Measurements from ENCODE around the gene BDKRB2.

The BDKRB2 gene

DNA sequence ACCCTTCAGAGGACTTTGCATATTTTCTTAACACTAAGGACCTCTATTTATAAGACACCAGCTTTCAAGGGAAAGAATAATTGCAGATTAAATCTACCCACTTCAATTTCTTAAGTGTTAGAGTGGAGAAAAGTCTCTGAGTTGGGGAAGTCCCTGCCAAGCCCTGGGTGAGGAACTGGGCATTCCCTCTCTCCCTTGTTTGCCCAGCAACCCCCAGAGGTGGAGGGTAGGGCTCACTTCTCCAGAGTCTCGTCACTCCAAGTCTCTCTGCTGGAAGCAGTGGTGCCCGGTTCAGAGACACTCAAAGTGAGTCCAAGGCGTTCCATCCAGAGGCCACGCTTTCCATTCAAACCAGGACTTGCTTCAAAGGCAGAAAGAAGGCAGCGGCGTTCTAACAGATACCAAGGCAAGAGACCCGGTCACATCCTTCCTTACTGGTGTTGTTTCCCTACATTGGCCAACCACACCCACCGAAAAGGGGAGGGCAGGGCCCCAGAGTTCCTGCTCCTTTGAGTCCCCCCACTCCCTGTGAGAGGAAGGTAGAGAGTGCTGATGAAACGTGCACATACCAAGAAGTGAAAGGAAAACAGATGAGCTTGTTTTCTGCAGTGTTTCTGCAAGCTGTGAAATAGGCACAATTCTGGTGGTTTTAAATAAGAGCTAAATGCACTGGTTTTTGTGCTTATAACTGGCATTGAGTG, 6.1 kb upstream of the BDKRB2 start:
- no peak for DNase-seq (ENCODE audit: low spot score)

DNA sequence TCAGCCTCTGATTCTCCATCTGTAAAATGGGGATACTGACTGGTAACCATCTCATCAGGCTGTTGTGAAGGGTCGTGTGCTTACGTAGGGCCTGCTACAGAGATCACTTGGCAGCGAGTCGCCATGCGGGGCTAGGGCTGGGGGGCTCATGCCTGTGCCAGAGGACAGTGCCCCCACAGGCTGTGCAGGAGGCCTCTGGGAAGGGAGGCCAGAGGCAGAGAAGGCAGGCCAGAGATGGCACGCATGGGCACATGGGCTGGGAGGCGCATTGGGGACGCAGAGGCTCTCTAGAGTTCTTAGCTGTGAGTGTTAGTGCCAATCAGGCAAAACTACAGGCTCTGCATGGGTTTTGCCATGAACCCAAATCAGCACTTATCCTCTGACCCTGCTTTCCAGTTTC, 3.5 kb upstream of the BDKRB2 start:
- DNase-seq (ENCODE audit: low spot score) = no peak

DNA sequence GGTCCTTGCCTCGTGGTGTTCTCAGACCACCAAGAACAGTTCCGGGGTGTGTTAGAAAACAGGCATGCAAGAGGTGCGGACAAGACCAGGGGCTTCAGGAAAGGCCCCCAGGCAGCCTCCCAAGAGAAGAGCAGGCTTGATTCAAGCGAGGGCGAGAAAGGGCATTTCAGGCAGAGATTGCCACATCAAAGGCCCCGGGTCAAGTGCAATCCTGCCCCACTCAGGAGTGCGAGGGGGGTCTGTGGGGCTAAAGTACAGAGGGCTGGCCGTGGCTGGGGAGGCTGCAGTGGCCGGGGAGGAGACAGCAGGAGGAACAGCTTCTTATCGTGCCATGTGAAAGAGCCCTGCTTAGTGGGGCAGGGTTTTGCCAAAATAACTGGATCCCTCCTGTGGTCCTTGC, 2.7 kb upstream of the BDKRB2 start:
- no peak for DNase-seq (ENCODE audit: low spot score)

DNA sequence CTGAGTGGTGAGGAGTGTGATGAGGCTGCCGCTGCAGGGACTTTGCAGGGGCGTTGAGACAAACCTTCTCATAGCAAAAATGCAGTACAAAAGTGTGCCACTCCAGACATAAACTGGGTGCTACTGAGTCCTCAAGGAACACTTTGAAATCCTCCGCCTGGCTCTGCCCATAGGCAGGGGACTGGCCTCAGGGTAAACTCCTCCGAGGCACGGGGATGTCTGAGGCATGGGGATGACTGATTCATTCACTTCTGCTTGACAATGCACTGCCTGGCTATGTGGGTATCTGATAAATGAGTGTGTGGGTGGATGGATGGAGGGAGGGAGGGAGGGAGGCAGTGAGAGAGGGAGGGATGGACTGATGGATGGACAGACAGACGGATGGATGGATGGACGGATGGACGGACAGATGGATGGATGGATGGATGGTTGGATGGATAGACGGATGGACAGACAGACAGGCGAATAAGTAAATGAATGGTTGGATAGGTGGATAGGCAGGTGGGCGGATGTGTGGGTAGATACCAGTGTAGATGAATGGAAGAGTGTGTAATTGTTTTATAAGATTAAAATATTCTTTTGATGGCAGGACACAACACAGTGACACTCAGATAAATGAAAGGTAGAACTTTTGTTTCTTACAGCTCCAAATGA, 2.1 kb upstream of the BDKRB2 start:
- DNase-seq (ENCODE audit: low spot score) = no peak

DNA sequence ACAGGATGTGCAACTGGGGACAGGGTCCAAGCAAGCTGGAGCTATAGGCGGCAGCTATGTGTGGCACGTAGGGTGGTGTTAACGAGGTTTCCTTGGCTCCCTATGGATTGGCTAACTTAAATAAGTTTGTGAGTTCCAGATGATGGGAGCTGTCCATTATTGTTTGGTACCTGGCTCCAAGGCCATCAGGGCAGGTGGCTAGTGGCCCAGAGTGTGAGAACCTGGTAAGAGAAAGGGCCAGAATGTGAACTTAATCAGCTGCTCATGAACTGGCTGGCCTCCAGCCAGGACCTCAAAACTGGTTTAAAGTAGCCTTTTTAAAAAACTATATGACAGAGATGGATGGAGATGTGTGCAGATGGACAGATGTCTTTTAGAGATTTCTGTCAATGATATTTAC, 1.5 kb upstream of the BDKRB2 start:
- no peak for DNase-seq (ENCODE audit: low spot score)

DNA sequence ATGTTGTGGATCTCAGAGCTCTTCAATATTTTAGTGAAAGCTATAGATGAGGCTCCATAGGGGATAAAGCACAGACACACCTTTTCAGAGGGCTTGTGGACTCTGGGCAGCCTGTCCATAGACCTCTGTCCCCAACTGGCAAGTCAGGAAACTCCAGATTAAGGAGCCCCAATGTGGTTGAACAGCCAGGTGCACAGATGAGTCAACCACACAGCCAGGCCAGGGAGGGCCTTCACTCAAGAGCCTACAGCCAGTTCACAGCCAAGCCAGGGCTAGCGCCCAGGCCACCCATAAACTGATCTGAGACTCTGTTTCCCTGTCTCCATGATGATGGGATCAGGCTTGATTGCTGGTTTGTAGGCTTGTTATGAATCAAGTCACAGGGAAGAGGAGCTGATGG, 1.0 kb upstream of the BDKRB2 start:
- no peak for DNase-seq (ENCODE audit: low spot score)

DNA sequence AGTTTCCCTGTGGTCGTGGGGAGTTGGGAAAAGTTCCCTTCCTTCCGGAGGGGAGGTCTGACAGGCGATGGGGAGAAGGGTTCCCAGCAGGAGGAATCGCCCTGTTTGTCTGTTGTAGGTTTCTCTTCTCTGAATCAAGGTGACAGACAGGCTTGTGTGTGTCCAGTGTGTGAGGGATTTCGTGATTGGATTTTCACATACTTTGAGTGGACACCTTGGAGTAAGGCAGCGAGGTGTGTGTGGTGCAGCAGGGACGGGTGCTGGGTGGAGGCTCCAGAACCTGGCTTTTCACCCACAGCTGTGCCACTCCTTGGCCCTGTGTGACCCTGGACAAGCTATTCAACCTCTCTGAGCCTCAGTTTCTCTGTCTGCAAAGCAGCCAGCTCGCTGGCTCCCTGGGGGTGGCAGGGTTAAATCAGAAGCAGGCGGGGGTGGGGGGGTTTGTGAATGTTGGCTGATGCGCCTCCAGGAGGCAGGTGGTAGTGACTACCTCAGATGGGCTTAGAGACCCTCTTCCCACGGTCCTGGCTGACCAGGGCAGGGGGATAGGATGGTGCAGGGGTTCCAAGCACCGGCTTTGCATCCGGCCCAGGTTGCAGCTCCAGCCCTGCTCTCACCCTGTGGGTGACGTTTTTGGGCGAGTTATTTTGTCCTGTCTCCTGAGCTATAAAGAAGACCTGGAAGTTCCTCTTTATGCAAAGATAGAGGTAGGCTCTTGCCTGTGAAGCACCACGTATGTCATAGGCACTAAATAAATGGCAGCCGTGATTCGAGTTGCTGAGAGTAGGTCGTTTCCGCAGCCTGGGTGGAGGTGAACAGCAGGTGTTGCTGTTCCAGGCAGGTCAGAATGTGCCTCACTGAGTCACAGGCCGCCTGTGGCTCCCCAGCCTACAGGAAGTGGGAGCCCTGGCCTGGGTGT, 679 bp downstream of the BDKRB2 start:
- no peak for DNase-seq (ENCODE audit: low spot score)

DNA sequence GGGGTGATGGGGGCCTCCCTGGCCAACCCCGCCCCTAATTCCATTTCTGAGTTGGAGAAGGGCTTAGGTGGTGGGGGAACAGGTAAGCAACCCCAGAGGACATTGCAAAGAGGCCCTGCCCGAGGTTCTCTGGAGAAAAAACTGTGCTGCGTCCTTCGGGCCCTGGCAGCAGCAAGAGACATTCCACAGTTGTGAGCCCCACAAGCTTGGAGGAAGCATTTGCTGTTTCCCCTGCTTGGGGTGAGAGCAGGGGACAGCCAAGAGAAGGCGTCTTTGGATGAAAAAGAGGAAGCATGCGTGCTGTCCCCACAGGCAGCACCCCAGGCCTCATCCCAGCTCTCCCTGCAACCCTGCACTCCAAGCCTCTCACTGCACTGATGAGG, 1.3 kb downstream of the BDKRB2 start:
- DNase-seq (ENCODE audit: low spot score) = no peak

DNA sequence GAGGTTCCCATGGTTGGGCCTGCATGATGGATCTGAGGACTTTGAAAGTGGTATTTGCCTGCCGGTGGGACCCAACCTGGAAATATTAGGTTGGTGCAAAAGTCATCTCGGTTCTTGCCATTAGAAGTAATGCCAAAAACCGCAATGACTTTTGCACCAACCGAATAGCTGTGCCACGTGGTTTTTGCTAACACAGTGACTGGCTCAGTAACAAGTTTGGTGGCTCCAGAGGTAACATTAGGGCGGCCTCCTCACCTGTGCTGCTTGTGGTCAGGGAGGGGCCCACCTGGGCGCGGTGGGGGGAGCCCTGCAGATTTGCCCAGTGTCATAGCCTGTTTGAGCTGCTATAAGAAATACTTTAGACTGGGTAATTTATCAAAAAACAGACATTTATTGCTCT, 1.8 kb downstream of the BDKRB2 start:
- DNase-seq (ENCODE audit: low spot score) = no peak

DNA sequence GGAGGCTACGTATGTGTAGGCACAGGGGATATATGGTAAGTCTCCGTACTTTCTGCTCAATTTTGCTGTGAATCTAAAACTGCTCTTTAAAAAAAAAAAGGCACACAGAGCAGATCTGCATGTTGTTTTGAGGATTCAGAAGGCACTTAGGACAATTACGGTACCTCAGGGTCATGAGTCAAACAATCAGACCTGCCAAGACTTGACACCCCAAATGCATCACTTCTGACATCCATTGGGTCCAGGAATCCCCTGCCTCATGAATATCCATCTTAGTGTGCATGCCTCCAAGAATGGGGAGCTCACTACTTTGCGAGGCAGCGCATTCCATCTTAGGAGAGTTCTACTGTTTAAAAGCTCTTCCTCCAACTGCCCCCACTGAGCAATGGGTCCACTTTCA, 3.0 kb downstream of the BDKRB2 start:
- no peak for DNase-seq (ENCODE audit: low spot score)

DNA sequence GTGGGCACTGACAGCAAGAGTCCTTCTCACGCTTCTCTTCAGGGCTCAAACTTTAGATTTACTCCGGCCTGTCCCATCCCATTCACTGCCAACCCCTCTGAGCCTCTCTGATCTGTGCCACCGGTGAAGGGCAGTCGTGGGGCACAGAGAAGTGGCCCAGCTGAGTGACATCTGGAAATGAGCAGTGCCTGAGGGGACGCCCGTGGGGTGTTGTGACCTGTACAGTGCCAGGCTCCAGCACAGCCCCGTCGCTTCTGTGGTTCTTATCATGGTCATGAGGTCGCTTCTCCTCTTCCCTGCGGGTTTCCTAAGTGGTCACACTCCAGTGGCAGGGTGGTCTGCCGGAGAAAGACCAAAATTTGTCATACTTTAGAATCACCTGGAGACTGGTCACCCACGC, 4.1 kb downstream of the BDKRB2 start:
- DNase-seq (ENCODE audit: low spot score) = no peak

DNA sequence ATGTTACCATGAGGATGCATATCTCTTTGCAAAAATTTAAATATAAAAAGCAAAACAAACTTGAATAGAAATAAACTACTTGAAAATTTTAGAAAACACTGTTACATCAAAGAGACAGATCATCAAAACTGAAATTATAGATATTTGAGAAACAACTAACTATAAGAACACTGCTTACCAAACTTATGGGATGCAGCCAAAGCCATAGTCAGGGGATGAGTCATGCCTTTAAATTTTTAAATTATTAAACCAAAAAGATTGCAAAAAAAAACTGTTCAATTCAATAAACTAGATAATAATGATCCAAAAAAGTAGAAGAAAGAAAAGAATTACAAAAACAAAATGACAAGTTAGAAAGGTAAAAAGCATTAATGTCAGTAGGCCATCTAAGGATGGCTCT, 7.5 kb downstream of the BDKRB2 start:
- DNase-seq (ENCODE audit: low spot score) = no peak

DNA sequence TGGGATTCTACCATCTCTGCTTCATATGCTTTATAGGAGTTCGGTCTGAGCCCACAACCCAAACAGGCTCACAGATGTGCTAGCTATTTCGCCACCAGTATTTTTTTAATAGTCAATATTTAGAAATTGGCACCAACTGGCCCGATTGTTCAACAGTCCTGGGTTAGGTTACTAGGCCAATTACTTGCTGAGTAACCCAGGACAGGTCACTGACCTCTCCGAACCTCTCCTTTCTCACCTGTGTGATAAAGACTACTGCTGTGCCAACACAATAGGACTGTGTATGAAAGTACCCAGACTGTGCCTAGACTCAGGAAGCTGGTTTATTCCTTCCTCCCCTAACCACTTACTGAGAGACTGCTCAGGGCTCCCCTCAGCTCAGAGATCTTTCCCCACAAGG, 8.3 kb downstream of the BDKRB2 start:
- no peak for DNase-seq (ENCODE audit: low spot score)

DNA sequence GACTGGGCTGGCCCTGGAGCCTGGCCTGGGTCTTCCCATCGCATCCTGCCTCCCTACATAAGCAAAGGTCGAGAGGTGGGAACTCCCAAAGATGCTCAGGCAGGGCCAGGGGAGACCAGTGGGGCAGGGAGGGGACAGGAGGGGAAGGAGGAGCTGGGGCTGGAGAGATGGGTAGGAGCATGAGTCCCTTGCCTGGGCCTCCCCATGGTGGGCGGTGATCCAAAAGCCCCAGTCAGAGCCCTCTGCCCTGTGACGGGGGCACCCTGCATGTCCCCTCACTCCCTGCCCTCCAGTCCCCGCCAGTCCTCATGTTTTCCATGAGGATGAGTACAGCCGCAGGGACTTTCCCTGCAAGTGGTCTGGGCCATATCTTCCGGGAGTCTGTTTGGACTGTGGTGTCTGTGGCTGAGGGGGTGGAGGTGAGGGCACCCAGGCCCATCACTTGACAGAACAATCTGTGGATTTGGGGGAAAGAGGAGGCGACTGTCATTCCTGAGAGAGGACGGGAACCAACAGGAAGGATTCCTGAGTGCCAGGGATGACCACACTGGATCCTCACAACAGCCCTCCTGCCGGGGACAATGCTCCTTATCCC, 9.3 kb downstream of the BDKRB2 start:
- no peak for DNase-seq (ENCODE audit: low spot score)

DNA sequence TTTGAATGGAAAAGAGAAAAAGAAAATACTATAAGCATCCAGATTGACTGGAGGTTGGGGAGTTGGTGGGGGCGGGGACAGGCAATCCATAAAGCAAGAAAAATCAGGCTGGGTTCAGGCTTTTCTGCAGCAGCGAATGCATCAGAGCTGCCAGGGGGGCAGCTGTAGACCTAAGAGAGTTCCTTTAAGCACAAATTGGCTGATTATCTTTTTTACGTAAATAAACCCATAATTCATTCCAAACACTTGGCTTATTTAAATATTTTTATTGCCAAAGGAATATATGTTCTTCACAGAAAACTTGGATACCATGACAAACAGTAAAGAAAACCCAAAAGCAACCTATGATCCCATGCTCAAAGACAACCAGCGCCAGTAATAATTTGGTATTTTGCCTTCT, 10.2 kb downstream of the BDKRB2 start:
- DNase-seq (ENCODE audit: low spot score) = no peak

DNA sequence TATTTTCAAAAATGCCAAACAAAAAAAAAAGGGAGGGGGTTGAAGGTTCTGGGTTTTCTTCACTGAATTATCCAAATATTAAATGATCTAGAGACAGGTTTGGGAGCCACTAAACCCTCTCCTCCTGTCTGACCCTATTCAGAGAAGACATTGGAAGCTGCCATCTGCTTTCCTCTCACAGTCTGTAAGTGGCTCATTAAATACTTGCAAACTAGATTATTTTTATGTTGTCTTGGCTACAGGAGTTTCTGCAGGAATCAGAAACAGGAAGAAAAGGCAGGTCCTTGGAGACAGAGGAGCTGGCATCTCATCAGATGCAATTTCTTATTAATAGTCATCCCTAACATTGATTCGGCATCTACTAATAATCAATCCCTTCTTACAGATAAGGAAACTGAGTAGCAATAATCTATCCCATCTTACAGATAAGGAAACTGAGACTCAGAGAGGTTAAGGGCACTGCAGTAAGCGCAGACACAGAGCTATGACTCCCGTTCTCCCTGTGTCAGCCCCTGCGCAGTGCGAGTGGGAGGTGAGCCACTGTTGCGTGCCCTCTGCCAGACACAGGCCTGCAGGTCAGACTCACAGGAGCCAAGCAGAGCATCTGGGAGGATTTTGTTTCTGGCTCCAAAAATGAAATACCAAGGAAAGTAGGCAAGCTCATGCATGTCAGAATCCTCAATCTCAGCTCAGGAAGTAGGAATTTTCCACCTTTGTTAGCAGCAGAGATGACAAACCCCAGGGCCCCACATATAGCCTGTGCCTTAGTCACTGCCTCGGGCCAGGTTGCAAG, 11.0 kb downstream of the BDKRB2 start:
- no peak for DNase-seq (ENCODE audit: low spot score)

DNA sequence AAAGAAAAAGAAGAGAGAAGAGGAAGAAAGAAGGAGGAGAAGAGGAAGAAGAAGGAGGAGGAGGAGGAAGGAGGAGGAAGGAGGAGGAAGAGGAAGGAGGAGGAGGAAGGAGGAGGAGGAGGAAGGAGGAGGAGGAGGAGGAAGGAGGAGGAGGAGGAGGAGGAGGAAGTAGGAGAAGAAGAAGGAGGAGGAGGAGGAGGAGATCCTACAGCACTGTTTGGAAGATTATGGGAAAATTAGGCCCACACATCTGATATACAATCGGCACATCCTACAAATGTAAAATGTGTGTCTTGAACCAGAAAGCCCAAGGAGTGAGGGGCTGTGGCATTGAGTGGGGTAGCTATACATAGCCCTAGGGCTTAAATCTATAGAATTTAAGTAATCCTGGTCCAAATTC, 12.0 kb downstream of the BDKRB2 start:
- DNase-seq (ENCODE audit: low spot score) = no peak

DNA sequence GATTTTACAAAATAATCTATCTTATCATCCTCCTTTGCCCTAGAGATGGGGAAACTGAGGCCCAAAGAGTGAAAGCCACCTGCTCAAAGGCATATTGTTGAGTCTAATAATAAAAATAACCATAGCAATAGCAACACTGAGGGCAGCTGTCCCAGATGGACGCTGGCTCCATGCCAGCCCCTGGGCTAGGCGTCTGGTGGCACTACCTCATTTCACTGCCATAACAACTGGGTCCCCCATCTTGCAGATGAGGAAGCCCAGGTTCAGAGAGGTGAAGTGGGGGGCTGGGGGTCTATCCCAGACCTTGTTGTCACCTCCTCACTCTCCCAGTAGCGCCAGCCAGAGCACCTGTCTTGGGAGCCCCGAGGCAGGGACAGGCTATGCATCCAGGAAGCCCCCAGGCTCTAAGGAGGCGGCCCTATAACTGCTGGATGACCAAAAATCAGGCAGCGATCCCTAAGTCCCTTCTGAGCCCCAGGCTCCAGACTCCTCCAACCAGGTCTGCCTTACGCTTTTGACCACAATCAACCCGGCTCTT, 12.8 kb downstream of the BDKRB2 start:
- no peak for DNase-seq (ENCODE audit: low spot score)

DNA sequence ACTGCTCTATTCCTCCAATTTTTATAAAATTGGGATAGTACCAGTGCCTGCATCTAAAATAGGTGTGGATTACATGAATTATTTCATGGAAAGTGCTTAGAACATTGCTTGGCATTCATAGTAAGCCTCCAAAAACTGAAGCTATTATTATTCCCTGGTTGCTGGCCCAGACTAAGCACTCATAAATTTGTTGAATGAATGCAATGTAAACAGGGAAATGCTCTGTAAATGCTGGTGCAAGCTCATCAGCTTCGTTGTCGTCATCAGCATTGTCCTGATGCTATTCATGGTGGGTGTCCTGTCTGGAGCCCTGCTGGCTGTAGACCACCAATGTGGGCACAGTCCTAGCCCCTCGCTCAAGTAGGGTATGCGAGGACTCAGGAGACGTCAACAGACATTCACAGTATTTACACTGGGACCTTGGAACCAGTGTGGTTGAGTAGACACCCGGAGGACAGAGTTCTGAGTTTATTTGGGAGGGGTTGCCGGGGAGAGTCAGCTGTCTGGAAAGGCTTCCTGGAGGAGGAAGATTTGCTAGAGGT, 16.5 kb downstream of the BDKRB2 start:
- no peak for DNase-seq (ENCODE audit: low spot score)

DNA sequence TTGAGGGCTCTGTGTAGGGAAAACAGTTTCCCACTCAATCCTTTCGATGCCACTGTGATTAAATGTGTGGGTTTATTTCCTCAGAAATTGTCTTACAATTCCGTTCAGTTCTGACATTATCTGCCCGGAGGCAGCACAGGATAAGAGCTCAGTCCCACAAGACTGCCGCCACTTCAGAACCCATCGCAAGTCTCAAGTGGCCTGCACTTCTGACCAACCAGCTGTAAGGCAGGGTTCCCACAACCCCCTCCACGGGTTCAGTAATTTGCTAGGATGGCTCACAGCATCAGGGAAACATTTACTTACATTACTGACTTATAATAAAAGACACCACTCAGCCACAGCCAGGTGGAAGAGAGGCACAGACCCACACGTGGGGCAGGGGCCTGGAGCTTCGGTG, 17.2 kb downstream of the BDKRB2 start:
- DNase-seq (ENCODE audit: low spot score) = no peak

DNA sequence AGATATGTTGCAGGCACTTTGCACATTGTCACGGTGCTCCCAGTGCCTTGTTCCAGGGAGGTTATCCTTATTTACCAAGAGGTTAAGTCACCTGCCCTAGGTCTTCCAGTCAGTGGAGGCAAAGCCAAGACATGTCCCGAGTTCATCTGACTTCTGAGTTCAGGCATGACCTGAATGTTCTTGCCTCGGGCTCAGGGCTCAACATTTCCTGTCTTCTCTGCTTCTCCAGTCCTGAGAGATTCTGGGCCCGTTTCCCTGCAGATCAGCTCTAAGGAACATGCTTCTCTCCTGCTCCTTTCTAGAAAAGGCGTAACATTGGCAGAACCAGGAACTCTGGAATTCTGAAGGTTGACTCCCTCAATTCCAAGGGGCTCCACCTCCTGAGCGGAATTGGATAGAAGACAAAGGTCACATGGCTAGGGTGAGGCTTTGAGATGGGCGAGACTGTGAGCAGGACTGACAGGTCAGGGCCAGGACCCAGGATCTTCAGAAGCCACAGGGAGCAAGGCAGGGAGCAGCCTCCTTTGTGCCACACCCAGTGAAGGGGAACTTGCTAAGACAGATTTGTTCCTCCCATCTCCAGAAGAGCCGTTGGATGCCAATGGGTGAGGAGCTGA, 19.9 kb downstream of the BDKRB2 start:
- no peak for DNase-seq (ENCODE audit: low spot score)
